LNCaP clone FGC (cell line): ENCODE measurements around the gene RPL9.
"Not testable (repeated sequence)": the region's sequence is repeated elsewhere in the genome, so short reads cannot be mapped to it uniquely, and the experiment has no call there.

ENCODE experiments used
- DNase-seq: peaks from one replicate; pipeline ENCODE4 v3.0.0-alpha.2; 2011; ENCODE audit warnings: low read depth
- H3K4me3 ChIP-seq: 2 replicates; pipeline ENCODE4 v1.5.1; 2011; ENCODE audit warnings: mild to moderate bottlenecking, low read depth, low read length, control low read depth
- CTCF ChIP-seq: IDR thresholded peaks from 2 replicates; pipeline ENCODE4 v1.5.1; 2012; ENCODE audit warnings: mild to moderate bottlenecking; ENCODE audit not compliant: control insufficient read depth, insufficient read depth; ENCODE audit errors: extremely low read depth

Gene RPL9

DNA sequence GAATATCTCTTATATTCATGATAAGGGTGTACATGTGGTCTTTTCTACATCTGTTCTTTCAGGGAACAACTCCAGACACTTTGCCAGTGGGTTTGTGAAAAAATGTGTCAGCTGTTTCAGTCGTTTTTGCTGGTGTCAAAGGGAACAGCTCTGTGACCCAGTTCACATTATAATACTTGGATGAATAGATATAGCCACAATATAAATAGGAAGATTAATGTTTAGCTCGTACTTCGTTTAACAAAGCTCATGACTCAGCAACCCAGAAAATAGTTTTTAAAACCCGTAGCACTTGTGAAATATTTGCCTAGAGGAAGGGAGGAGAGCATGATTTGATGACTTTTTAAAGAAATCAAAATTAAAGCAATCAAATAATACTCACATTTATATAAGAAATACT lies 8.0 kb upstream of the RPL9 start:
- no peak for DNase-seq
- H3K4me3 ChIP-seq: no peak overlapping the region
- TF ChIP-seq CTCF: no peak

DNA sequence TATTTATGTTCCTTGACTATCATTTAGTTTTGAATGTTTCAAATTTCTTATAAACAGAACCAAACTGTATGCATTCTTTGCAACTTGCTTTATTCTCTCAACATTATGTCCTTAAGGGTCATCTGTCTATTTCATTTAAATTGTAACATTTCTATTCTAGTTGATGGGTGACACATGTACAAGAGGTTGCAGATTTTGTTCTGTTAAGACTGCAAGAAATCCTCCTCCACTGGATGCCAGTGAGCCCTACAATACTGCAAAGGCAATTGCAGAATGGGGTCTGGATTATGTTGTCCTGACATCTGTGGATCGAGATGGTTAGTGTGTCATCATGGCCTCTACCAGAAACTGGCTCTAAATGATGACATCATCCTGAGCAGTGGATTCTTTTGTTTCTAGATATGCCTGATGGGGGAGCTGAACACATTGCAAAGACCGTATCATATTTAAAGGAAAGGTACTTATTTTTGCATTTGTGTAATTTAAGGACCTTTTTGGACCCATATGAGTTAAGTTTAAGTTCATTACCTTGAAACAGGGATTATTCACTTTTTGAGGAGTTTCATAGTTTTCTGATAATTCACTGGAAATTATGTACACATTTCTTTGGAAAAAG lies 6.3 kb upstream of the RPL9 start:
- no peak for TF ChIP-seq CTCF
- H3K4me3 ChIP-seq: no peak overlapping the region
- DNase-seq: no peak

- peak overlapping the region; percentile 70 for H3K4me3 ChIP-seq
- not testable (repeated sequence) for DNase-seq
Measured at GRCh38 chr4:39458161-39458504, 589 bp downstream of the RPL9 start.

GRCh38 chr4:39456946-39457763 lies 1.6 kb downstream of the RPL9 start:
- no peak for TF ChIP-seq CTCF

GRCh38 chr4:39455486-39455885 lies 3.2 kb downstream of the RPL9 start:
- DNase-seq: no peak
- no peak overlapping the region for H3K4me3 ChIP-seq
- TF ChIP-seq CTCF: no peak

More at GRCh38 chr4:39456946-39457763, 1.6 kb downstream of the RPL9 start:
- H3K4me3 ChIP-seq: peak overlapping the region; percentile 70
- DNase-seq: no peak

DNA sequence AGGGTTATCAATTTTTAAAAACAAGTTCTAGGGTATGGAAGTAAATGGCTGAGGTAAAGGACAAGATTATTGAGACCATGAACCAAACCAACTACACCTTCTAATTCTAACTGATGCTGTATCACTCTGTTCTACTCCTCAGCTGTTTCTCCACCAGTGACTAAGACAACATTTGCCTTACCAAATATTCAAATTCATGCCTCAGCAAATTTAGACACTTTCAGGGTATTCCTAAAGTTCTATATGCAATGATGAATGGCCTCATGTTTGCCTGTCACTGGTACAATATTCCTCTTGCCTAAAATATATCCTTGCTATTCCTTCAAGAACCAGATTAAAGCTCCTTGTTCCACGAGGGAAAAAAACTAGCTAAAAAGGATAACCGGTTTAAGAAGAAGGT lies 5.0 kb downstream of the RPL9 start:
- no peak for DNase-seq
- no peak for TF ChIP-seq CTCF
- H3K4me3 ChIP-seq: no peak overlapping the region

DNA sequence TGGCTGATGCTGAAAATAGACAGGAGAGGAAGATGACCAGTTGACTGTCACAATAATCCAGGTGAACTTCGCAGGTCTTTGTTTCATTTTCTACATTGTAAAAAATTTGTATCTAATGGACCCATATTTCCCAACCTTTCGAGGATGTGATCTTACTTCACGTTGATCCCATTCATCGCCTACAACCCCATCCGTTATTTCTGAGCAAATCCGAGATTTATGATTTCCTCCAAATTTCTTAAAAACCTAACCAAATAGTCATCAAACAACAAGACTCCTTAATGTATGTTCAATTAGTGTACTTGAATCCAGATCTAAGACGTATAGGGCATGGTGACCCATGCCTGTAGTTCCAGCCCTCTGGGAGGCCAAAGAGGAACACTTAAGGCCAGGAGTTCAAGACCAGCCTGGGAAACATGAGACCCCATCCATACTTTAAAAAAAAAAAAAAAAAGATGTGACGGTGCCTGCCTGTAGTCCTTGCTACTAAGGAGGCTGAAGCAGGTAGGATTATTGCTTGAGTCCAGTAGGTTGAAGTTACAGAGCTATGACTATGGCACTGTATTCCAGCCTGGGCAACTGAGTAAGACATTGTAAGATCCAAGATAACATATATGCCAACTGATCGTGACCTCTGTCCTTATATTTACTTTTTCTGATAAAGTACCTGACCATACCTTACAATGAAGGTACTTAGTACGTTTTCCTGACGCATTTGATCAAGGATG lies 5.7 kb downstream of the RPL9 start:
- TF ChIP-seq CTCF: no peak
- H3K4me3 ChIP-seq: no peak overlapping the region
- no peak for DNase-seq
